ENCODE measurements around the gene PIK3C2A. TPM values are rescaled to one million over a fixed set of nuclear protein-coding genes. Genes with fewer than 3 reads are reported as not detected.
A peak's percentile ranks its signal among the peaks of the same experiment; 100 is the strongest.

Gene PIK3C2A
- total RNA-seq, 4 donors from 2014 or later = 8.8 to 21.0 (median 14.8) TPM

DNA sequence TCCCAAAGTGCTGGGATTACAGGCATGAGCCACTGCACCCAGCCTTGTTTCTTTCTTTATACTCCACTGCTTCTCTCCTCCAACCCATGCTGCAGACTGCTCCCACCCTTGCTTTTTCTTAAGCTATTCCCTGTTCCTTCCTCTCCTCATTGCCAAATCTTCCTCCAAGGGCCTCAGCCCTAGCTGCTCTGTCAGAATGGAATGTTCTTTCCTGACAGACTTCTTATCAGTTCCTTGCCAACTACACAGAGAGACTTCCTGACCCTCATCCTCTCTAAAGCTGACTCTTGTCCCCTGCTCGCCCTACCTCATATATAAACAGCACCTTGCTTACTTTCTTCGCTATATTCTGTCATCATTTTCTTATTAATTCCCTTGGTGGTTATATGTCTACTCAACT lies 16.9 kb upstream of the PIK3C2A start:
- no peak overlapping the region for H3K4me3 ChIP-seq
- no peaks in the 10 kb centered on the region for H3K4me1 ChIP-seq
- in situ Hi-C loops (cut with MboI; ENCODE audit: low sequenced_read_pairs in 4 of 4) (loop anchor here in 2 of 4 donors (25.0 kb wide), 1 partner anchor 288 kb away; no protein-coding TSS in a partner anchor), intact Hi-C loops (cut with DNase I; ENCODE audit: low total_unique reads) (no loop called here)
- TF ChIP-seq, protein P1, sequence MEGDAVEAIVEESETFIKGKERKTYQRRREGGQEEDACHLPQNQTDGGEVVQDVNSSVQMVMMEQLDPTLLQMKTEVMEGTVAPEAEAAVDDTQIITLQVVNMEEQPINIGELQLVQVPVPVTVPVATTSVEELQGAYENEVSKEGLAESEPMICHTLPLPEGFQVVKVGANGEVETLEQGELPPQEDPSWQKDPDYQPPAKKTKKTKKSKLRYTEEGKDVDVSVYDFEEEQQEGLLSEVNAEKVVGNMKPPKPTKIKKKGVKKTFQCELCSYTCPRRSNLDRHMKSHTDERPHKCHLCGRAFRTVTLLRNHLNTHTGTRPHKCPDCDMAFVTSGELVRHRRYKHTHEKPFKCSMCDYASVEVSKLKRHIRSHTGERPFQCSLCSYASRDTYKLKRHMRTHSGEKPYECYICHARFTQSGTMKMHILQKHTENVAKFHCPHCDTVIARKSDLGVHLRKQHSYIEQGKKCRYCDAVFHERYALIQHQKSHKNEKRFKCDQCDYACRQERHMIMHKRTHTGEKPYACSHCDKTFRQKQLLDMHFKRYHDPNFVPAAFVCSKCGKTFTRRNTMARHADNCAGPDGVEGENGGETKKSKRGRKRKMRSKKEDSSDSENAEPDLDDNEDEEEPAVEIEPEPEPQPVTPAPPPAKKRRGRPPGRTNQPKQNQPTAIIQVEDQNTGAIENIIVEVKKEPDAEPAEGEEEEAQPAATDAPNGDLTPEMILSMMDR (IDR thresholded peaks at IDR 0.05 in 4 of 5, conservative IDR thresholded peaks at IDR 0.05 in 1 of 5) = no peak
- no peak for TF ChIP-seq POLR2A (IDR thresholded peaks at IDR 0.05)
- no peaks in the 10 kb centered on the region for H3K9me3 ChIP-seq
- DNase-seq (no peak), ATAC-seq (no peak)
- peak overlapping the region in 1 of 4 donors; percentile 0 for H3K27ac ChIP-seq
- no peaks in the 10 kb centered on the region for H3K27me3 ChIP-seq
- H3K36me3 ChIP-seq = no peaks in the 10 kb centered on the region

DNA sequence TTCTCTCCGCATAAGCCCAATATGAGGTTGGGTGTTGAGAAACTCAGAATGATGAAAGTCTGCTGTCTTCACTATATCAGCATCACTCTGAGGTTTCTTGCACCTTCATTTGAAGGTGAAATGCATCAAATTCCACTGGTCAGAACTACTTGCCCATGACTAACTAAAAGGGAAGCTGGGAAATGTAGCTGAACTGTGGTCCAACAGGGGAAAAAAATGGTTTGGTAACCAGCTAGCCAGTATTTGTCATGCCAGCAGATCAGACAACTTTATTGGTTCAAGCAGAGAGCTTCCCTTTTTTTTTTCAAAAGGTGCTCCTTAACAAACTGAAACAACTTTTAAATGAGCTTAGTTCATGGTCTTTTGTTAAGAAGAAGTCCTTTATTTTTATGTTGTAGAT lies 14.2 kb upstream of the PIK3C2A start:
- ATAC-seq (no peak), DNase-seq (no peak)
- no peak overlapping the region for H3K27ac ChIP-seq
- H3K4me3 ChIP-seq = no peak overlapping the region
- H3K36me3 ChIP-seq = no peaks in the 10 kb centered on the region
- TF ChIP-seq, protein P1 (IDR thresholded peaks at IDR 0.05 in 4 of 5, conservative IDR thresholded peaks at IDR 0.05 in 1 of 5) = no peak
- no peak for TF ChIP-seq POLR2A (IDR thresholded peaks at IDR 0.05)
- H3K4me1 ChIP-seq = no peaks in the 10 kb centered on the region
- intact Hi-C loops (cut with DNase I; ENCODE audit: low total_unique reads) = no loop called here
- in situ Hi-C loops (cut with MboI; ENCODE audit: low sequenced_read_pairs in 4 of 4) = no loop called here
- H3K9me3 ChIP-seq = no peaks in the 10 kb centered on the region
- no peaks in the 10 kb centered on the region for H3K27me3 ChIP-seq

DNA sequence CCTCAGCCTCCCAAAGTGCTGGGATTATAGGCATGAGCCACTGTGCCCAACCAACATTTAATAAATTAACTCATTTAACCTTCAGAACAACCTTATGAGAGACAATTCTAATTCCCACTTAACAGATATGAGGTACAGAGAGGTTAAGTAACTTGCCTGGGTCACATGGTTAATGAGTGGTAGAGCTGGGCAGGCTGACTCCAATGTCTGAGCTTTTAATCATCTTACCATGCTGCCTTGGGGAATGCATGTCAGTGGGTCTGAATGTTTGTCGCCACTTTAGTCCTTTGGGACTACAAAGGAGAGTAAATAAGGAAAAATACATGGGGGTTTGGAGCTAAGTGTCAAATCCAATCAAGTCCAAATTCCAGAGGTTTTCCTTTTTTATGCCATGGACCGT lies 11.2 kb upstream of the PIK3C2A start:
- ATAC-seq (no peak), DNase-seq (no peak)
- Histone ChIP-seq H3K9me3 (no peaks in the 10 kb centered on the region), H3K4me3 (no peak overlapping the region), H3K27ac (no peak overlapping the region), H3K36me3 (no peaks in the 10 kb centered on the region), H3K4me1 (no peaks in the 10 kb centered on the region), H3K27me3 (no peaks in the 10 kb centered on the region)
- in situ Hi-C loops (cut with MboI; ENCODE audit: low sequenced_read_pairs in 4 of 4) (no loop called here), intact Hi-C loops (cut with DNase I; ENCODE audit: low total_unique reads) (no loop called here)
- TF ChIP-seq, protein P1 (IDR thresholded peaks at IDR 0.05 in 4 of 5, conservative IDR thresholded peaks at IDR 0.05 in 1 of 5) = no peak
- no peak for TF ChIP-seq POLR2A (IDR thresholded peaks at IDR 0.05)

DNA sequence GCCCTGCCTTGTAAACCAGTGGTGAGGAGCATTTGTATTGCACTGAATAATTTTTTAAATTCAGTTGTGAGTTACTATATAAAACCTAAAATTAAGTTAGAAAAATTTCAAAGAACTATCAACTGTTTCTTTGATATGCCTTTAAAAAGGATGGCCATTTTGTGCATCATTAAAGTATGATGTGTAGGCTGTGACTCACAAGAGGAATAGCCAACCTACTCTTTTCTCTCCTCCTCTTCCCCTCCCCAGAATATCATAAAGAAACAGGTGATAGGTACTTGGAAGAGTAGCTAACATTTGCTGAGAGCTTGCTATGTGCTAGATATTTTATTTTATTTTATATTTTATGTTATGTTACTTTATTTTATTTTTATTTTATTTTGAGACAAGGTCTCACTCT lies 10.6 kb upstream of the PIK3C2A start:
- no peak overlapping the region for H3K27ac ChIP-seq
- H3K4me3 ChIP-seq = no peak overlapping the region
- intact Hi-C loops (cut with DNase I; ENCODE audit: low total_unique reads) (no loop called here), in situ Hi-C loops (cut with MboI; ENCODE audit: low sequenced_read_pairs in 4 of 4) (no loop called here)
- H3K36me3 ChIP-seq = no peaks in the 10 kb centered on the region
- H3K4me1 ChIP-seq = no peaks in the 10 kb centered on the region
- TF ChIP-seq POLR2A (IDR thresholded peaks at IDR 0.05) = no peak
- TF ChIP-seq, protein P1 (IDR thresholded peaks at IDR 0.05 in 4 of 5, conservative IDR thresholded peaks at IDR 0.05 in 1 of 5) = no peak
- no peak for DNase-seq
- no peaks in the 10 kb centered on the region for H3K9me3 ChIP-seq
- no peaks in the 10 kb centered on the region for H3K27me3 ChIP-seq
- no peak for ATAC-seq

DNA sequence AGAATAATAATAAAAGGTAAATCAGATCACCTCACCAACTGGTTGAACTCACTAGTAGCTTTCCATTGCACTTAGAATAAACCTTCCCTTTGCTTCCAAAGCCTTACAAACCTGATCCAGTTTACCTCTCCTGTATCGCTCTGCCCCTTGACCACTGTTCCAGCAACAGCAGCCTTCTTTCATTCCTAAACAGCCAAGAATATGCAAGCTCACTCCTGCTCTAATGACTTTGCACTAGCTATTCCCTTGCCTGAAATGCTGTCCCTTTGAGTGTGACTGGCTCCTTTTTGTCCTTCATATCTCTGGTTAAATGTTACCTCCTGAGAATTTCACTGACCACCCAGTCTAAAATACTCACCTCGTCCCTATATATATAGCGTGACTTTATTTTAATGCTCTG lies 9.6 kb upstream of the PIK3C2A start:
- Histone ChIP-seq H3K4me1 (no peaks in the 10 kb centered on the region), H3K9me3 (no peaks in the 10 kb centered on the region), H3K27ac (no peak overlapping the region), H3K4me3 (no peak overlapping the region), H3K36me3 (no peaks in the 10 kb centered on the region), H3K27me3 (no peaks in the 10 kb centered on the region)
- in situ Hi-C loops (cut with MboI; ENCODE audit: low sequenced_read_pairs in 4 of 4) = no loop called here
- DNase-seq = no peak
- no peak for TF ChIP-seq POLR2A (IDR thresholded peaks at IDR 0.05)
- TF ChIP-seq, protein P1 (IDR thresholded peaks at IDR 0.05 in 4 of 5, conservative IDR thresholded peaks at IDR 0.05 in 1 of 5) = no peak
- ATAC-seq = no peak
- intact Hi-C loops (cut with DNase I; ENCODE audit: low total_unique reads) = no loop called here

All from gastrocnemius medialis (tissue), 4 donors.